ENCODE results near the gene GAMT. TPM values are rescaled to one million over a fixed set of nuclear protein-coding genes. Genes with fewer than 3 reads are reported as not detected.

GAMT gene
- total RNA-seq, 2 experiments from 2014 or later = 27.8 to 29.5 TPM

DNA sequence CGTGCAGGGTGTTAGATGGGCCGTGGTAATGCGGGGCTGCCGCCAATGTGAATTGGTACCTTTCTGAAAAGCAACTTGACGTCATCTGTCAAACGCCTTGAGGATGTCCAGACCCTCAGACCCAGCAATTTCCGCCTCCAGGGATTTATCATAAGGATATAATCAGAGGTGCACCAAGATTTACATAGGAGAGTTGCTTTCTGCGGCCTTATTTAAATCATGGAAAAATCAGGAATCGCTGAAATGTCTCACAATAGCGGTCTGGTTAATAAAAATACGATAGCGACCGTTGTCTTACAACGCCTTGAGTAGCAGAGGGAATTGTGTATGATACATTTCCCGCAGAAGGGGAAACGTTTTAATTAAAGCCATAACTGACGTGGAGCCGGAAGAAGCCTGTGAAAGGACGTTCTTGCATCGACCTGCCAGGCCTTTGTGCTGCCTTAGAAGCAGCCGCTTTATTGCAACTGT, 49.9 kb downstream of the GAMT start:
- ATAC-seq = no peak
- CTCF ChIA-PET = no interaction called here
- Mint-ChIP-seq H3K36me3 (ENCODE audit: low read depth) (peaks cover 4% of the 10 kb centered on the region), H3K27ac (no peak overlapping the region), H3K4me3 (no peak overlapping the region), H3K27me3 (no peaks in the 10 kb centered on the region), H3K9me3 (no peaks in the 10 kb centered on the region), H3K4me1 (ENCODE audit: low read depth) (peaks cover 10% of the 10 kb centered on the region)
- intact Hi-C loops (cut with micrococcal nuclease) = no loop called here
- no peak for DNase-seq
- TF ChIP-seq, protein P1, sequence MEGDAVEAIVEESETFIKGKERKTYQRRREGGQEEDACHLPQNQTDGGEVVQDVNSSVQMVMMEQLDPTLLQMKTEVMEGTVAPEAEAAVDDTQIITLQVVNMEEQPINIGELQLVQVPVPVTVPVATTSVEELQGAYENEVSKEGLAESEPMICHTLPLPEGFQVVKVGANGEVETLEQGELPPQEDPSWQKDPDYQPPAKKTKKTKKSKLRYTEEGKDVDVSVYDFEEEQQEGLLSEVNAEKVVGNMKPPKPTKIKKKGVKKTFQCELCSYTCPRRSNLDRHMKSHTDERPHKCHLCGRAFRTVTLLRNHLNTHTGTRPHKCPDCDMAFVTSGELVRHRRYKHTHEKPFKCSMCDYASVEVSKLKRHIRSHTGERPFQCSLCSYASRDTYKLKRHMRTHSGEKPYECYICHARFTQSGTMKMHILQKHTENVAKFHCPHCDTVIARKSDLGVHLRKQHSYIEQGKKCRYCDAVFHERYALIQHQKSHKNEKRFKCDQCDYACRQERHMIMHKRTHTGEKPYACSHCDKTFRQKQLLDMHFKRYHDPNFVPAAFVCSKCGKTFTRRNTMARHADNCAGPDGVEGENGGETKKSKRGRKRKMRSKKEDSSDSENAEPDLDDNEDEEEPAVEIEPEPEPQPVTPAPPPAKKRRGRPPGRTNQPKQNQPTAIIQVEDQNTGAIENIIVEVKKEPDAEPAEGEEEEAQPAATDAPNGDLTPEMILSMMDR (IDR thresholded peaks at IDR 0.05) = no peak
- POLR2A ChIA-PET = no interaction called here

DNA sequence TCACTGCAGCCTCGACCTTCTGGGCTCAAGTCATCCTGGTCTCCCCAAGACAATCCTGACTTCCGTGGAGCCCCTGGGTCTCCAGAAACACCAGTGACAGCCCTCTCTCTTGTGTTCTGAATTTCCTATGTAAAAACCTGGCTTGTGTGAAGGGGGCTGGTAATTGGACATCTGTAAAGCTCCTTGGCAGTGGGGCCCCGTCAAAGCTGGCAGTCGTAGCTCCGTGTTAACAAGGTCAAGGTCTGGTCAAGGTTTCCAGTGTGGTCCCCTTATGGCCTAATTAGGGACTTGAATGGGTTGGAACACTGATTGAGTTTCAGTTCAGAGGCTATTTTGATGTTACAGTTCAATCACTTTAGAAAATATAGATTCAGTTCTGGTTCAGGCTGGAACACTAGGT, 50.5 kb downstream of the GAMT start:
- ATAC-seq = no peak
- ChIA-PET POLR2A (no interaction called here), CTCF (no interaction called here)
- peaks cover 5% of the 10 kb centered on the region for H3K4me1 Mint-ChIP-seq (ENCODE audit: low read depth)
- DNase-seq = no peak
- intact Hi-C loops (cut with micrococcal nuclease) = no loop called here
- H3K27me3 Mint-ChIP-seq = no peaks in the 10 kb centered on the region
- peaks cover 2% of the 10 kb centered on the region for H3K36me3 Mint-ChIP-seq (ENCODE audit: low read depth)
- no peak overlapping the region for H3K4me3 Mint-ChIP-seq
- no peak overlapping the region for H3K27ac Mint-ChIP-seq
- TF ChIP-seq, protein P1 (IDR thresholded peaks at IDR 0.05) = no peak
- H3K9me3 Mint-ChIP-seq = no peaks in the 10 kb centered on the region

DNA sequence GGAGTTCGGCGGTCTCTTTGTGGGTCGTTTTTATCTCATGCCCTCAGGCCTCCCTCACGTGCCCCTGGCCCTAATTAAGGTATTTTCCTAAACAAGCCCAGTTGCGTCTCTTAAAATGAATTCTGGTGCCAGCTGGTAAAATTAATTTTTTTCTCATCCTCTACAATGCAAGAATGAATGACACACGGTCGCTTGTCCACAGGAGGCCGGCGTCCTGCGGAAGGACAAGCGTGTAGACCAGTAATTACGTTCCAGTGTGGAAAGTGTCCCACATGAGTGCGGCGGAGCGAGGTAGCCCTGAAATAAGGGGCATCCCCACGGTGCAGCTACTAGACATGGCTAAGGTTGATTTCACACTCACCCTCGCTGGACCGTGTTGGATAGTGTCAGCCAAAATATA, 52.1 kb downstream of the GAMT start:
- intact Hi-C loops (cut with micrococcal nuclease) = no loop called here
- Mint-ChIP-seq H3K4me3 (no peak overlapping the region), H3K4me1 (ENCODE audit: low read depth) (peaks cover 8% of the 10 kb centered on the region), H3K36me3 (ENCODE audit: low read depth) (no peaks in the 10 kb centered on the region), H3K27me3 (no peaks in the 10 kb centered on the region), H3K27ac (no peak overlapping the region), H3K9me3 (no peaks in the 10 kb centered on the region)
- ChIA-PET POLR2A (no interaction called here), CTCF (interaction anchor here (1.4 kb wide), 1 partner anchor 34 kb away, joined by 3 read pairs; no protein-coding TSS in a partner anchor)
- DNase-seq (no peak), ATAC-seq (no peak)
- TF ChIP-seq, protein P1 (IDR thresholded peaks at IDR 0.05) = no peak

Other genes starting within 250 kb of the GAMT start
- gene SBNO2, start 227.3 kb downstream of the GAMT start, total RNA-seq = 10 to 100 TPM; 41.7 to 42.0 TPM
- gene STK11, start 195.8 kb downstream of the GAMT start, total RNA-seq = 10 to 100 TPM; 55.1 to 58.0 TPM
- under 1 TPM; 0.49 to 0.86 TPM for gene CBARP, start 163.5 kb downstream of the GAMT start, total RNA-seq
- 100 to 1,000 TPM; 186 to 199 TPM for gene ATP5F1D, start 159.8 kb downstream of the GAMT start, total RNA-seq
- gene MIDN, start 153.0 kb downstream of the GAMT start, total RNA-seq = 10 to 100 TPM; 41.1 to 43.9 TPM
- gene CIRBP, start 132.2 kb downstream of the GAMT start, total RNA-seq = 100 to 1,000 TPM; 161 to 180 TPM
- 10 to 100 TPM; 77.0 to 88.0 TPM for gene FAM174C, start 126.0 kb downstream of the GAMT start, total RNA-seq
- not detected for gene EFNA2, start 115.7 kb downstream of the GAMT start, total RNA-seq
- gene NDUFS7, start 17.6 kb downstream of the GAMT start, total RNA-seq = 100 to 1,000 TPM; 113 to 120 TPM
- 100 to 1,000 TPM; 263 to 283 TPM for gene DAZAP1, start 6.0 kb upstream of the GAMT start, total RNA-seq
- gene RPS15, start 36.9 kb upstream of the GAMT start, total RNA-seq = 1,000 to 10,000 TPM; 1,854 to 1,879 TPM
- under 1 TPM; 0.07 to 0.29 TPM for gene APC2, start 48.6 kb upstream of the GAMT start, total RNA-seq
- 10 to 100 TPM; 21.3 to 21.5 TPM for gene C19orf25, start 77.7 kb upstream of the GAMT start, total RNA-seq
- 1 to 10 TPM; 4.4 to 4.7 TPM for gene PCSK4, start 88.8 kb upstream of the GAMT start, total RNA-seq
- gene REEP6, start 89.6 kb upstream of the GAMT start, total RNA-seq = 1 to 10 TPM; 2.0 to 2.4 TPM
- gene ADAMTSL5, start 111.5 kb upstream of the GAMT start, total RNA-seq = 1 to 10 TPM; 1.3 TPM
- not detected for gene PLK5, start 122.5 kb upstream of the GAMT start, total RNA-seq
- 1 to 10 TPM; 5.0 to 5.5 TPM for gene MEX3D, start 166.8 kb upstream of the GAMT start, total RNA-seq
- 10 to 100 TPM; 87.8 to 92.5 TPM for gene MBD3, start 191.3 kb upstream of the GAMT start, total RNA-seq
- 100 to 1,000 TPM; 231 TPM for gene UQCR11, start 203.9 kb upstream of the GAMT start, total RNA-seq

All from activated CD8-positive, alpha-beta T cell treated with anti-CD3 and anti-CD28 coated beads for 36 hours (primary cell).